ENCODE results near the gene ATXN2L. TPM values are rescaled to one million over a fixed set of nuclear protein-coding genes. Genes with fewer than 3 reads are reported as not detected.
A peak's percentile ranks its signal among the peaks of the same experiment; 100 is the strongest.

The ATXN2L gene
- total and polyA plus RNA-seq, 2 of the 13 experiments (the other 11 are each of a cell fraction or from before 2014, with no cell fraction given) = 40.8 to 55.1 TPM

- no peak; the same call in 1 of the 2 replicates for TF ChIP-seq PRDM4 (CRISPR knock-in tag; IDR thresholded peaks at IDR 0.05; ENCODE audit: borderline replicate concordance)
- TF ChIP-seq ARID5B (CRISPR knock-in tag; IDR thresholded peaks at IDR 0.05) = peak; percentile 20; the same call in 1 of the 2 replicates
- no peak for TF ChIP-seq ZNF143 (CRISPR knock-in tag; IDR thresholded peaks at IDR 0.05)
- TF ChIP-seq ZNF672 (CRISPR knock-in tag; IDR thresholded peaks at IDR 0.05) = no peak
- no peak for TF ChIP-seq ZHX1 (CRISPR knock-in tag; IDR thresholded peaks at IDR 0.05; ENCODE audit: low read depth)
- TF ChIP-seq EP300 (IDR thresholded peaks at IDR 0.05; ENCODE audit: low read depth in 2 of 2, low read length in 2 of 2) = peak in 1 of 2 experiments; percentile 6; a peak in 1 of 4 replicates
- TF ChIP-seq EP300 (CRISPR knock-in tag; IDR thresholded peaks at IDR 0.05; ENCODE audit: borderline replicate concordance) = peak; percentile 23; the same call in 1 of the 2 replicates
- TF ChIP-seq MED13 (CRISPR knock-in tag; IDR thresholded peaks at IDR 0.05) = no peak; the same call in 1 of the 2 replicates
- TF ChIP-seq ZNF446 (CRISPR knock-in tag; IDR thresholded peaks at IDR 0.05) = no peak; the same call in 1 of the 2 replicates
- peak; percentile 83 for TF ChIP-seq ZSCAN31 (CRISPR knock-in tag; IDR thresholded peaks at IDR 0.05; ENCODE audit: low read depth)
- 0 out of 2 replicates have a peak, but pooled peaks have one; percentile 31 for TF ChIP-seq ELF4 (CRISPR knock-in tag; IDR thresholded peaks at IDR 0.05; ENCODE audit: borderline replicate concordance)
- TF ChIP-seq POGZ (CRISPR knock-in tag; IDR thresholded peaks at IDR 0.05) = peak; percentile 38; the same call in 1 of the 2 replicates
- TF ChIP-seq DZIP1 (CRISPR knock-in tag; IDR thresholded peaks at IDR 0.05) = no peak
- peak; percentile 86 for TF ChIP-seq ZFY (CRISPR knock-in tag; IDR thresholded peaks at IDR 0.05)
- TF ChIP-seq ZNF235 (CRISPR knock-in tag; IDR thresholded peaks at IDR 0.05; ENCODE audit: borderline replicate concordance) = 0 out of 2 replicates have a peak, but pooled peaks have one; percentile 54
- TF ChIP-seq KDM5A (IDR thresholded peaks at IDR 0.05; ENCODE audit: borderline replicate concordance, low read length) = peak; percentile 89
Observed at GRCh38 chr16:28823873-28824716, 1.3 kb downstream of the ATXN2L start (continued).
